ENCODE results near the gene THUMPD3. TPM values are rescaled to one million over a fixed set of nuclear protein-coding genes. Genes with fewer than 3 reads are reported as not detected.

Gene THUMPD3
- total and polyA plus RNA-seq, 2 of the 13 experiments (the other 11 are each of a cell fraction or from before 2014, with no cell fraction given): 31.2 to 44.1 TPM

DNA sequence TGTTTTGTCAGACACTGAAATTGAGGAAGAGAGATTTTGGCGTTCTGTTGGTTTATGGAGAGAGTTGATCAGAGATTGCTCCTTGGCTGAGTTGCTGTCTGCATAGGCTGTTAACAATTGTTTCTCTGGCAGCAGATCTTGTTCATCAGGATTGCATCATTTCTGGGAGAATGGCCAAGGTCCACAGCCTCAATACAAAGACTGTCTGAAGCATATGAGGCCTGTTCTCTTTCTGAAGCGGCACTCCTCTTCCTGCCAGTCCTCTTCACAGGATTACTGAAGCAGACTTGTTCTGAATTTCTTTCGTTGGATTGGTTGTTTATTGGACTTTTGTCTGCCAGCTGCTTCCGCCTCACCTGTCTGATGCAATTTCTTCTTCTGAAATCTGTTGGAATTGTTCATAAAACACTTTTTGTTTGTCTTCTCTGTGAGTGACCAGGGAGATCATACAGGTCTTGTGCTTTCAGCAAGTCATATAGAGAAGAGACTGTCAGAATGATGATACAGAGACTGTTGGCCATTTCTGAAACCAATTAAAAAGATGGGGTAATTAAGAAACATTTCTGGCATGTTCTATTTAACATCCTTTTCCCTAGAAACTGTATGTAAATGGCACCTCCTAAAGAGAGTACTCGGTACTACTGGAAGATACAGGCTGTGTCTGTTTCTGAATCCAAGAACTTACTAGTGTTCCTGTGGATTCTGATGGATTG, 60.0 kb downstream of the THUMPD3 start (continued):
- TF ChIP-seq CREB1 (IDR thresholded peaks at IDR 0.05) (no peak), CREB1 (CRISPR knock-in tag; IDR thresholded peaks at IDR 0.05) (peak; percentile 74), HNF4G (IDR thresholded peaks at IDR 0.05; ENCODE audit: borderline replicate concordance, low read depth, low read length) (peak; percentile 94), HNF4G (CRISPR knock-in tag; IDR thresholded peaks at IDR 0.05; ENCODE audit: borderline replicate concordance, low read depth) (peak; percentile 87; the same call in 1 of the 2 replicates), SMAD3 (CRISPR knock-in tag; IDR thresholded peaks at IDR 0.05) (peak; percentile 78; the same call in 1 of the 2 replicates), ZNF687 (CRISPR knock-in tag; IDR thresholded peaks at IDR 0.05) (no peak), NFYB (CRISPR knock-in tag; IDR thresholded peaks at IDR 0.05) (peak; percentile 60), ZNF891 (CRISPR knock-in tag; IDR thresholded peaks at IDR 0.05) (no peak), HDAC2 (CRISPR knock-in tag; IDR thresholded peaks at IDR 0.05) (peak; percentile 95), NR2C2 (CRISPR knock-in tag; IDR thresholded peaks at IDR 0.05; ENCODE audit: borderline replicate concordance) (peak; percentile 62; the same call in 1 of the 2 replicates), CAMTA2 (CRISPR knock-in tag; IDR thresholded peaks at IDR 0.05; ENCODE audit: borderline replicate concordance) (no peak), ZNF205 (CRISPR knock-in tag; IDR thresholded peaks at IDR 0.05) (peak; percentile 17; the same call in 1 of the 2 replicates)
- TF ChIP-seq, protein P1, sequence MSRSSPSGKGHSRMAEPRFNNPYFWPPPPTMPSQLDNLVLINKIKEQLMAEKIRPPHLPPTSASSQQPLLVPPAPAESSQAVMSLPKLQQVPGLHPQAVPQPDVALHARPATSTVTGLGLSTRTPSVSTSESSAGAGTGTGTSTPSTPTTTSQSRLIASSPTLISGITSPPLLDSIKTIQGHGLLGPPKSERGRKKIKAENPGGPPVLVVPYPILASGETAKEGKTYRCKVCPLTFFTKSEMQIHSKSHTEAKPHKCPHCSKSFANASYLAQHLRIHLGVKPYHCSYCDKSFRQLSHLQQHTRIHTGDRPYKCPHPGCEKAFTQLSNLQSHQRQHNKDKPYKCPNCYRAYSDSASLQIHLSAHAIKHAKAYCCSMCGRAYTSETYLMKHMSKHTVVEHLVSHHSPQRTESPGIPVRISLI (CRISPR knock-in tag; IDR thresholded peaks at IDR 0.05; ENCODE audit: borderline replicate concordance): peak; percentile 53; the same call in 1 of the 2 replicates
- TF ChIP-seq, protein P2, sequence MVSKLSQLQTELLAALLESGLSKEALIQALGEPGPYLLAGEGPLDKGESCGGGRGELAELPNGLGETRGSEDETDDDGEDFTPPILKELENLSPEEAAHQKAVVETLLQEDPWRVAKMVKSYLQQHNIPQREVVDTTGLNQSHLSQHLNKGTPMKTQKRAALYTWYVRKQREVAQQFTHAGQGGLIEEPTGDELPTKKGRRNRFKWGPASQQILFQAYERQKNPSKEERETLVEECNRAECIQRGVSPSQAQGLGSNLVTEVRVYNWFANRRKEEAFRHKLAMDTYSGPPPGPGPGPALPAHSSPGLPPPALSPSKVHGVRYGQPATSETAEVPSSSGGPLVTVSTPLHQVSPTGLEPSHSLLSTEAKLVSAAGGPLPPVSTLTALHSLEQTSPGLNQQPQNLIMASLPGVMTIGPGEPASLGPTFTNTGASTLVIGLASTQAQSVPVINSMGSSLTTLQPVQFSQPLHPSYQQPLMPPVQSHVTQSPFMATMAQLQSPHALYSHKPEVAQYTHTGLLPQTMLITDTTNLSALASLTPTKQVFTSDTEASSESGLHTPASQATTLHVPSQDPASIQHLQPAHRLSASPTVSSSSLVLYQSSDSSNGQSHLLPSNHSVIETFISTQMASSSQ (IDR thresholded peaks at IDR 0.05; ENCODE audit: low read depth): no peak
- TF ChIP-seq, protein P2 (CRISPR knock-in tag; IDR thresholded peaks at IDR 0.05; ENCODE audit: borderline replicate concordance): peak; percentile 66; the same call in 1 of the 2 replicates
- TF ChIP-seq, protein P3, sequence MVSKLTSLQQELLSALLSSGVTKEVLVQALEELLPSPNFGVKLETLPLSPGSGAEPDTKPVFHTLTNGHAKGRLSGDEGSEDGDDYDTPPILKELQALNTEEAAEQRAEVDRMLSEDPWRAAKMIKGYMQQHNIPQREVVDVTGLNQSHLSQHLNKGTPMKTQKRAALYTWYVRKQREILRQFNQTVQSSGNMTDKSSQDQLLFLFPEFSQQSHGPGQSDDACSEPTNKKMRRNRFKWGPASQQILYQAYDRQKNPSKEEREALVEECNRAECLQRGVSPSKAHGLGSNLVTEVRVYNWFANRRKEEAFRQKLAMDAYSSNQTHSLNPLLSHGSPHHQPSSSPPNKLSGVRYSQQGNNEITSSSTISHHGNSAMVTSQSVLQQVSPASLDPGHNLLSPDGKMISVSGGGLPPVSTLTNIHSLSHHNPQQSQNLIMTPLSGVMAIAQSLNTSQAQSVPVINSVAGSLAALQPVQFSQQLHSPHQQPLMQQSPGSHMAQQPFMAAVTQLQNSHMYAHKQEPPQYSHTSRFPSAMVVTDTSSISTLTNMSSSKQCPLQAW (CRISPR knock-in tag; IDR thresholded peaks at IDR 0.05): peak; percentile 71; the same call in 1 of the 2 replicates

Measured in HepG2 (cell line).